ENCODE data around the gene GRIK3. TPM values are rescaled to one million over a fixed set of nuclear protein-coding genes. Genes with fewer than 3 reads are reported as not detected.

Gene GRIK3
- total and polyA plus RNA-seq, 2 of the 8 experiments (the other 6 are each of a cell fraction or from before 2014, with no cell fraction given) = 2.1 to 3.4 TPM

DNA sequence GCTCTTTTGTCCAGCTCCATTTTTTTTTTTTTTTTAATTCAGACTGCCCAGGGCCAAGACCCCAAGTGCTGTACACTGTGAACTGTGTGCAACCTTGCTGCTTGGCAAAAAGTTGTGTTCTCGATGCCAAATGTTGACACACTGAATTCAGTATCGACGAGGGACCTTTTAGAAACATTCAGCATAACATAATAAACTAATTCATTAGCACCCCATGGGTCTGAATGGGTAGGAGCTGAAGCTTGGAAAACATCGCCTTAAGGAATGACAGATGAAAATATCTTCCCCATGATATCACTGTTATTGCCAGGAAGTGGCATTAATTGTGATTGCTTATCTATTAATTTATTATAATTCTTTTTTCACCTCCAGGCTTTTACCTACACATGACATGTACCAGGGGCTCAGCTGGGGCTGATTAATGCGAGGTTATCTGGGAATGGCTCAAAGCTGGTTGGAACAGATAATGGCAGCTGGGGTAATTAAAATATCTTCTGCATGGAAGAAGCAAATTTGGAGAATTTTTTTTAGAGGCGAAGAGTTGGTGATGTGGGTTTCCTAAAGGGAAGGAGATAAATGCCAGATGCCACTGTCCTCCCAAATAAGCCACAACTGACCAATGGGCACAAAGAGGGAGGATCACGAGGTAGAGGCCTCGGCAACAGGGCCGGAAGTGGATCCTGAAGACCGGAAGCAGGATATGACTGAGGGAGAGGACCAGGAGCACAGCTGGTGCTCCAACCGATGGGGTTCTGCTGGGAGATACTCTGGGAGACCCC lies 169.3 kb downstream of the GRIK3 start:
- no peak overlapping the region for H2BK15ac ChIP-seq (ENCODE audit: low read length)
- H2BK12ac ChIP-seq (ENCODE audit: low read depth, low read length) = no peak overlapping the region
- no peak overlapping the region for H2AK5ac ChIP-seq (ENCODE audit: low read depth, low read length)
- no peaks in the 10 kb centered on the region for H3K79me2 ChIP-seq (ENCODE audit: control insufficient read depth in 1 of 2, insufficient read depth in 2 of 2, low read length in 2 of 2)
- ChIA-PET CTCF (ENCODE audit: partially characterized antibody) (interaction anchor here (0.8 to 13.5 kb wide), 68 partner anchors 13 to 675 kb away, joined by 3 to 211 read pairs (median 4); no protein-coding TSS in a partner anchor), POLR2A (ENCODE audit: partially characterized antibody) (interaction anchor here (1.3 kb wide), 1 partner anchor 9 kb away, joined by 4 read pairs; no protein-coding TSS in a partner anchor)
- H3K23ac ChIP-seq (ENCODE audit: insufficient read length) = no peak overlapping the region
- H3K14ac ChIP-seq (ENCODE audit: insufficient read length) = no peak overlapping the region
- no peak overlapping the region for H3K4me3 ChIP-seq (ENCODE audit: extremely low read depth in 1 of 4, insufficient read depth in 2 of 4, low read depth in 3 of 4, low read length in 4 of 4)
- H3K9me3 ChIP-seq (ENCODE audit: insufficient read depth in 2 of 2, low read depth in 1 of 2, low read length in 1 of 2) = no peaks in the 10 kb centered on the region
- H3K4me2 ChIP-seq (ENCODE audit: insufficient read depth in 1 of 2, low read depth in 2 of 2, low read length in 2 of 2) = no peak overlapping the region
- H3K36me3 ChIP-seq (ENCODE audit: control insufficient read depth in 2 of 4, insufficient read depth in 4 of 4, low read length in 3 of 4) = no peaks in the 10 kb centered on the region
- no peak overlapping the region for H4K5ac ChIP-seq (ENCODE audit: insufficient read length, low read depth, low read length)
- no peak overlapping the region for H3K9ac ChIP-seq (replicated peaks in 1 of 4; ENCODE audit: extremely low read depth in 1 of 4, low read depth in 3 of 4, low read length in 3 of 4)
- no peaks in the 10 kb centered on the region for H3K23me2 ChIP-seq (ENCODE audit: low read depth, low read length)
- no peak overlapping the region for H2BK5ac ChIP-seq (ENCODE audit: low read depth, low read length)
- no peak overlapping the region for H3K56ac ChIP-seq (replicated peaks; ENCODE audit: insufficient read length, low read depth, low read length)
- H3K27ac ChIP-seq (ENCODE audit: low read depth, low read length) = no peak overlapping the region
- FAIRE-seq (no peak), DNase-seq (ENCODE audit: low read depth in 1 of 2, low spot score in 2 of 2) (no peak)
- no peaks in the 10 kb centered on the region for H3K79me1 ChIP-seq (ENCODE audit: low read depth, low read length)
- H3K4ac ChIP-seq (replicated peaks; ENCODE audit: insufficient read length, low read depth, low read length) = no peak overlapping the region
- WGBS, 2 experiments (ENCODE audit: extremely low coverage in 1 of 2, insufficient coverage in 1 of 2, insufficient read length in 1 of 2, insufficient replicate concordance in 2 of 2, low coverage in 1 of 2, low lambda C conversion rate in 2 of 2, missing lambda C conversion rate in 1 of 2) = 90% methylated on average over 11 of the region's 11 CpGs; no CpG with 5 or more reads in 1 of the 2 experiments
- H3K27me3 ChIP-seq (replicated peaks in 1 of 4; ENCODE audit: control insufficient read depth in 3 of 4, extremely low read depth in 1 of 4, insufficient read depth in 3 of 4, low read length in 3 of 4) = no peaks in the 10 kb centered on the region
- H2AFZ ChIP-seq (ENCODE audit: low read length) = no peak overlapping the region
- no peaks in the 10 kb centered on the region; a peak in 1 of 7 replicates for H3K4me1 ChIP-seq (replicated peaks in 1 of 4; ENCODE audit: control insufficient read depth in 3 of 4, insufficient read depth in 4 of 4, low read length in 3 of 4)
- no peak overlapping the region for H2BK20ac ChIP-seq (ENCODE audit: low read length)
- no peak overlapping the region; the same call in 1 of the 2 replicates for H4K8ac ChIP-seq (ENCODE audit: extremely low read depth, insufficient read depth, low read length)
- H3K18ac ChIP-seq (ENCODE audit: extremely low read depth, low read length) = no peak overlapping the region
- H4K91ac ChIP-seq (replicated peaks; ENCODE audit: insufficient read length, low read length) = no peak overlapping the region
- no peak for TF ChIP-seq KDM1A (IDR thresholded peaks at IDR 0.05; ENCODE audit: borderline replicate concordance, low read length)
- TF ChIP-seq, protein P1, sequence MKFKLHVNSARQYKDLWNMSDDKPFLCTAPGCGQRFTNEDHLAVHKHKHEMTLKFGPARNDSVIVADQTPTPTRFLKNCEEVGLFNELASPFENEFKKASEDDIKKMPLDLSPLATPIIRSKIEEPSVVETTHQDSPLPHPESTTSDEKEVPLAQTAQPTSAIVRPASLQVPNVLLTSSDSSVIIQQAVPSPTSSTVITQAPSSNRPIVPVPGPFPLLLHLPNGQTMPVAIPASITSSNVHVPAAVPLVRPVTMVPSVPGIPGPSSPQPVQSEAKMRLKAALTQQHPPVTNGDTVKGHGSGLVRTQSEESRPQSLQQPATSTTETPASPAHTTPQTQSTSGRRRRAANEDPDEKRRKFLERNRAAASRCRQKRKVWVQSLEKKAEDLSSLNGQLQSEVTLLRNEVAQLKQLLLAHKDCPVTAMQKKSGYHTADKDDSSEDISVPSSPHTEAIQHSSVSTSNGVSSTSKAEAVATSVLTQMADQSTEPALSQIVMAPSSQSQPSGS (IDR thresholded peaks at IDR 0.05; ENCODE audit: low read length) = no peak
- TF ChIP-seq, protein P2, sequence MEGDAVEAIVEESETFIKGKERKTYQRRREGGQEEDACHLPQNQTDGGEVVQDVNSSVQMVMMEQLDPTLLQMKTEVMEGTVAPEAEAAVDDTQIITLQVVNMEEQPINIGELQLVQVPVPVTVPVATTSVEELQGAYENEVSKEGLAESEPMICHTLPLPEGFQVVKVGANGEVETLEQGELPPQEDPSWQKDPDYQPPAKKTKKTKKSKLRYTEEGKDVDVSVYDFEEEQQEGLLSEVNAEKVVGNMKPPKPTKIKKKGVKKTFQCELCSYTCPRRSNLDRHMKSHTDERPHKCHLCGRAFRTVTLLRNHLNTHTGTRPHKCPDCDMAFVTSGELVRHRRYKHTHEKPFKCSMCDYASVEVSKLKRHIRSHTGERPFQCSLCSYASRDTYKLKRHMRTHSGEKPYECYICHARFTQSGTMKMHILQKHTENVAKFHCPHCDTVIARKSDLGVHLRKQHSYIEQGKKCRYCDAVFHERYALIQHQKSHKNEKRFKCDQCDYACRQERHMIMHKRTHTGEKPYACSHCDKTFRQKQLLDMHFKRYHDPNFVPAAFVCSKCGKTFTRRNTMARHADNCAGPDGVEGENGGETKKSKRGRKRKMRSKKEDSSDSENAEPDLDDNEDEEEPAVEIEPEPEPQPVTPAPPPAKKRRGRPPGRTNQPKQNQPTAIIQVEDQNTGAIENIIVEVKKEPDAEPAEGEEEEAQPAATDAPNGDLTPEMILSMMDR (IDR thresholded peaks at IDR 0.05; ENCODE audit: control extremely low read depth in 1 of 3, insufficient read depth in 1 of 3, low read depth in 1 of 3, low read length in 3 of 3) = no peak
- no peak overlapping the region for H2BK120ac ChIP-seq (replicated peaks; ENCODE audit: low read depth, low read length)
- H4K20me1 ChIP-seq (replicated peaks in 1 of 2; ENCODE audit: control insufficient read depth in 1 of 2, insufficient read depth in 2 of 2, low read length in 2 of 2) = no peaks in the 10 kb centered on the region
